Mesenchymal stem cell (in vitro differentiated cells and primary cell): ENCODE data around the gene HTR2B.

Source experiments
- DNase-seq: peaks from one replicate; pipeline ENCODE4 v3.0.0-alpha.2; 2013
- H2AFZ ChIP-seq: one replicate; pipeline ENCODE4 v1.6.1; 2013; ENCODE audit warnings: low read depth, mild to moderate bottlenecking, control low read depth, inconsistent platforms, low read length, moderate library complexity
- H2AK5ac ChIP-seq: 2 replicates; pipeline ENCODE4 v1.6.1; 2013; ENCODE audit warnings: low read length, moderate library complexity, mild to moderate bottlenecking, inconsistent platforms; ENCODE audit not compliant: severe bottlenecking
- H2BK120ac ChIP-seq: one replicate; pipeline ENCODE4 v1.6.1; 2013; ENCODE audit warnings: low read depth, mild to moderate bottlenecking, inconsistent platforms, low read length, moderate library complexity
- H2BK12ac ChIP-seq, 2 experiments: one replicate each; pipeline ENCODE4 v1.6.1; 2013; ENCODE audit warnings: inconsistent platforms in 2 of 2, low read length in 2 of 2, mild to moderate bottlenecking in 2 of 2, moderate library complexity in 2 of 2, control low read depth in 1 of 2
- H2BK15ac ChIP-seq: one replicate; pipeline ENCODE4 v1.6.1; 2013; ENCODE audit warnings: mild to moderate bottlenecking, low read depth, inconsistent platforms; ENCODE audit not compliant: poor library complexity, severe bottlenecking
- H2BK5ac ChIP-seq: 2 replicates; pipeline ENCODE4 v1.6.1; 2013; ENCODE audit warnings: low read depth, mild to moderate bottlenecking, low read length, control low read depth, inconsistent platforms; ENCODE audit not compliant: poor library complexity, severe bottlenecking
- H3K14ac ChIP-seq, 2 experiments: one replicate each; pipeline ENCODE4 v1.6.1; 2013; ENCODE audit warnings: inconsistent platforms in 2 of 2, low read length in 2 of 2, control low read depth in 1 of 2, mild to moderate bottlenecking in 1 of 2, moderate library complexity in 1 of 2
- H3K18ac ChIP-seq, 2 experiments: one replicate each; pipeline ENCODE4 v1.6.1; 2013; ENCODE audit warnings: inconsistent platforms in 2 of 2, low read length in 2 of 2, control low read depth in 1 of 2, low read depth in 1 of 2, mild to moderate bottlenecking in 1 of 2
- H3K23ac ChIP-seq, 2 experiments: one replicate each; pipeline ENCODE4 v1.6.1; 2013; ENCODE audit warnings: inconsistent platforms in 2 of 2, low read length in 2 of 2, mild to moderate bottlenecking in 2 of 2, moderate library complexity in 2 of 2, control low read depth in 1 of 2
- H3K27ac ChIP-seq: 2 replicates; pipeline ENCODE4 v1.5.1; 2013; ENCODE audit warnings: mild to moderate bottlenecking, moderate library complexity, low read length, control low read depth, inconsistent platforms; ENCODE audit not compliant: poor library complexity, severe bottlenecking
- H3K27me3 ChIP-seq, 2 experiments: 2 replicates each; pipeline versions ENCODE4 v1.6.1 to v1.7.0; 2013; ENCODE audit warnings: low read length in 2 of 2, mild to moderate bottlenecking in 2 of 2, moderate library complexity in 2 of 2, control low read depth in 1 of 2, inconsistent platforms in 1 of 2; ENCODE audit not compliant: control insufficient read depth in 1 of 2, insufficient read depth in 1 of 2
- H3K36me3 ChIP-seq, 2 experiments: 2 replicates each; pipeline versions ENCODE4 v1.6.1 to v1.7.0; 2013; ENCODE audit warnings: low read length in 2 of 2, control low read depth in 1 of 2, inconsistent platforms in 1 of 2, low read depth in 1 of 2, mild to moderate bottlenecking in 1 of 2; ENCODE audit not compliant: insufficient read depth in 2 of 2, control insufficient read depth in 1 of 2
- H3K4ac ChIP-seq, 2 experiments: one replicate each; pipeline ENCODE4 v1.6.1; 2013; ENCODE audit warnings: inconsistent platforms in 2 of 2, low read length in 2 of 2, mild to moderate bottlenecking in 2 of 2, moderate library complexity in 2 of 2, control low read depth in 1 of 2, low read depth in 1 of 2
- H3K4me1 ChIP-seq: 2 replicates; pipeline ENCODE4 v1.6.1; 2013; ENCODE audit warnings: low read depth, low read length, control low read depth; ENCODE audit not compliant: control insufficient read depth, insufficient read depth
- H3K4me2 ChIP-seq: 2 replicates; pipeline ENCODE4 v1.6.1; 2013; ENCODE audit warnings: low read length, mild to moderate bottlenecking, inconsistent platforms; ENCODE audit not compliant: poor library complexity, severe bottlenecking
- H3K4me3 ChIP-seq, 2 experiments: 2 replicates each; pipeline versions ENCODE4 v1.5.1 to v1.7.0; 2013; ENCODE audit warnings: low read length in 2 of 2, mild to moderate bottlenecking in 2 of 2, control low read depth in 1 of 2, low read depth in 1 of 2; ENCODE audit not compliant: insufficient read depth in 1 of 2
- H3K79me1 ChIP-seq: replicated peaks from 2 replicates; pipeline ENCODE4 v1.6.1; 2013; ENCODE audit warnings: mild to moderate bottlenecking, control low read depth, low read length, inconsistent platforms; ENCODE audit not compliant: poor library complexity, severe bottlenecking
- H3K9ac ChIP-seq: 2 replicates; pipeline ENCODE4 v1.7.0; 2013; ENCODE audit warnings: mild to moderate bottlenecking, low read length, moderate library complexity
- H3K9me3 ChIP-seq: 2 replicates; pipeline ENCODE4 v1.7.0; 2013; ENCODE audit warnings: mild to moderate bottlenecking, low read length; ENCODE audit not compliant: control insufficient read depth
- H4K8ac ChIP-seq: one replicate; pipeline ENCODE4 v1.6.1; 2013; ENCODE audit warnings: inconsistent platforms, mild to moderate bottlenecking, low read length, moderate library complexity
- H4K91ac ChIP-seq: one replicate; pipeline ENCODE4 v1.6.1; 2013; ENCODE audit warnings: mild to moderate bottlenecking, low read length, inconsistent platforms
- WGBS: methylation state at CpG from one replicate; pipeline ENCODE4 v1.1.7; 2013; ENCODE audit warnings: mixed read lengths; 5-methylcytosine and 5-hydroxymethylcytosine counted together

Gene HTR2B

DNA sequence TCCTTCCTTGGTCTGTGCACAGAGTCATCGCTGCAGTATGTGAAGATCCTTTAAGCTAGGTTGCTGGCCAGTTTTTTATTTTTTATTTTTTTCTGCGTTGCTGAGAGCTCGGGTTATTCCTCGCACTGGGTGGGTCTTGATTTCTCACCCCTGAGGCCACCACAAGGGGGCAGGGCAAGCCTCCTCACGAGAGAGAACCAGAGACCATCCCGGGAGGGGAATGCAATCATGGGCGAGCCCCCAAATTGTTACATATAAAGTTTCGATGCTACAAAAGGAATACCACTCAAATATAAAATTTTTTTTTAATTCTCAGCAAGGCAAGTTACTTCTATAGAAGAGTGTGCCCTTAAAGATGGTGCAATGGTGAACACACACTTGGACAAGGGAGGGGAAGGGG lies 24.9 kb downstream of the HTR2B start:
- no peak overlapping the region for H2AFZ ChIP-seq
- H3K4me1 ChIP-seq: no peaks in the 10 kb centered on the region
- H3K4ac ChIP-seq: no peak overlapping the region
- H3K9me3 ChIP-seq: no peaks in the 10 kb centered on the region
- 98% methylated on average over 4 of the region's 8 CpGs for WGBS
- H2BK15ac ChIP-seq: no peak overlapping the region
- H3K18ac ChIP-seq: no peak overlapping the region
- H2AK5ac ChIP-seq: no peak overlapping the region
- H3K79me1 ChIP-seq: peaks cover 26% of the 10 kb centered on the region
- H3K27me3 ChIP-seq: no peaks in the 10 kb centered on the region
- no peak overlapping the region for H3K9ac ChIP-seq
- H3K27ac ChIP-seq: no peak overlapping the region
- no peak overlapping the region for H2BK12ac ChIP-seq
- no peak overlapping the region for H2BK120ac ChIP-seq
- DNase-seq: no peak
- H3K4me2 ChIP-seq: no peak overlapping the region
- no peak overlapping the region for H3K23ac ChIP-seq
- H4K8ac ChIP-seq: no peak overlapping the region
- H3K14ac ChIP-seq: no peak overlapping the region
- H3K4me3 ChIP-seq: no peak overlapping the region
- no peak overlapping the region for H2BK5ac ChIP-seq
- no peak overlapping the region for H4K91ac ChIP-seq
- peaks cover 27 to 58% of the 10 kb centered on the region in 2 experiments for H3K36me3 ChIP-seq

DNA sequence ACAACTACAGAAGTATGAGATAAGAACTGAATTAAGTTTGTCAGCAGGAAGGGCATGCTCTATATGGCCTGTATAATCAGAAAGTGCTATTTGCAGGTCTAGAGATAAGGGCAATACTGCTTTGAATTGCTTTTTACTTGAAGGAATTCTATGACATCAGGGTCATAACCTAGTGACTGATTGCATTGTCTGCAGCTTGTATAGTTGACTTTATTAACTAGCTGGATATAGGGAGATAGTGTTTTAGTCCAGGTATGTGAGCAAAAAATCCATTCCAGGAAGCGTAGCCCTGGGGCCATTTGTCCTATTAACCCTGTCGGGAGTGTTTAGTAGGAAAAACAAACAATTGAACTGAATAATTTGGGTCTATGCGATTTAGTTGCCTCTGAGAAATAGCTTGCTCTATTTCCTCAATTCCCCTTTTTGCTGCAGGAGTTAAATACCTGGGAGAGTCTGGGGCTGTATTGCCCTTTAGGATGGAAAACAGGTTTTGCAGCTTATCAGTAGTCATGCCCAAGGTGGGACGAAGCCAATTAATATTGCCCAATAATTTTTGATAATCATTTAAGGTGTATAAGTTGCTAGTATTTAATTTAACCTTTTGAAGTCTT lies 30.0 kb downstream of the HTR2B start:
- Histone ChIP-seq H3K36me3 (peaks cover 18 to 86% of the 10 kb centered on the region in 2 experiments), H4K8ac (no peak overlapping the region), H3K27ac (no peak overlapping the region), H3K4me3 (no peak overlapping the region), H2BK5ac (no peak overlapping the region), H2AK5ac (no peak overlapping the region), H2BK12ac (no peak overlapping the region), H4K91ac (no peak overlapping the region), H2BK15ac (no peak overlapping the region), H3K18ac (no peak overlapping the region), H3K27me3 (no peaks in the 10 kb centered on the region), H2AFZ (no peak overlapping the region), H3K79me1 (peaks cover 41% of the 10 kb centered on the region), H3K9ac (no peak overlapping the region), H3K14ac (no peak overlapping the region), H3K4me1 (no peaks in the 10 kb centered on the region), H3K23ac (no peak overlapping the region), H3K9me3 (no peaks in the 10 kb centered on the region), H3K4ac (no peak overlapping the region), H3K4me2 (no peak overlapping the region), H2BK120ac (no peak overlapping the region)
- WGBS: 94% methylated on average over 2 of the region's 4 CpGs
- no peak for DNase-seq

DNA sequence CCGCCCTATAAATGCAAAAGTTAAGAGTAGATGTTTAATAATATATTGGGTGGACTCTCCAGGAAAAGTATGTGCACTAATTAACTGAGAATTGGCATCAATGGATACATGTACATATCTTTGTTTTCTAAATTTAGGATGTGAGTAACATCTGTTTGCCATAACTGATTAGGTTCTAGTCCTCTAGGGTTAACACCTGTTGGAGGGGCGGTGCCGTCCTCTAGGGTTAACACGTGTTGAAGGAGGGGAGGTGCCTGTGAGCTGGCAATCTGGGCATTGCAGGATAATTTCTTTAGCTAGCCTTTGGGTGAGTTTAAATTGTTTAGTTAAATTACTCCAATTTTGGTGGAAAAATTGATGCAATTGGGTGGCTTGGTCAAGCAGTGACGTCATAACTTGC lies 30.9 kb downstream of the HTR2B start:
- no peak for DNase-seq
- H3K36me3 ChIP-seq: peaks cover 16 to 84% of the 10 kb centered on the region in 2 experiments
- no peak overlapping the region for H3K23ac ChIP-seq
- no peak overlapping the region for H2BK15ac ChIP-seq
- no peak overlapping the region for H4K91ac ChIP-seq
- no peak overlapping the region for H3K9ac ChIP-seq
- H3K4me1 ChIP-seq: no peaks in the 10 kb centered on the region
- H3K4me3 ChIP-seq: no peak overlapping the region
- no peak overlapping the region for H2BK12ac ChIP-seq
- no peak overlapping the region for H2AFZ ChIP-seq
- no peak overlapping the region for H4K8ac ChIP-seq
- no peak overlapping the region for H3K14ac ChIP-seq
- 98% methylated on average over 5 of the region's 5 CpGs for WGBS
- peaks cover 35% of the 10 kb centered on the region for H3K79me1 ChIP-seq
- no peaks in the 10 kb centered on the region for H3K27me3 ChIP-seq
- H3K9me3 ChIP-seq: no peaks in the 10 kb centered on the region
- no peak overlapping the region for H2BK120ac ChIP-seq
- H3K27ac ChIP-seq: no peak overlapping the region
- H3K4ac ChIP-seq: no peak overlapping the region
- no peak overlapping the region for H3K4me2 ChIP-seq
- no peak overlapping the region for H2BK5ac ChIP-seq
- no peak overlapping the region for H2AK5ac ChIP-seq
- no peak overlapping the region for H3K18ac ChIP-seq

DNA sequence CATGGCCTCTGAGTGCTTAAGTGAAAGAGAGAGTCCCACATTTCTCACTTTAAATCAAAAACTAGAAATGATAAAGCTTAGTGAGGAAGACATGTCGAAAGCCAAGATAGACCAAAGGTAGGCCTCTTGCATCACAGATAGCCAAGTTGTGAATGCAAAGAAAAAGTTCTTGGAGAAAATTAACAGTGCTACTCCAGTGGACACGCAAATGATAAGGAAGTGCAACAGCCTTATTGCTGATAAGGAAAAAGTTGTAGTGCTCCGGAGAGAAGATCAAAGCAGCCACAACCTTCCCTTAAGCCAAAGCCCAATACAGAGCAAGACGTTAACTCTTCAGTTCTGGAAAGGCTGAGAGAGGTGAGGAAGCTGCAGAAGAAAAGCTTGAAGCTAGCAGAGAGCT lies 36.1 kb downstream of the HTR2B start:
- no peak overlapping the region for H3K23ac ChIP-seq
- no peak overlapping the region for H2BK12ac ChIP-seq
- no peak overlapping the region for H3K14ac ChIP-seq
- H3K4me3 ChIP-seq: no peak overlapping the region
- H2AK5ac ChIP-seq: no peak overlapping the region
- H3K18ac ChIP-seq: no peak overlapping the region
- no peaks in the 10 kb centered on the region for H3K27me3 ChIP-seq
- peaks cover 24% of the 10 kb centered on the region for H3K79me1 ChIP-seq
- 59% methylated on average over 4 of the region's 4 CpGs for WGBS
- no peak overlapping the region for H3K27ac ChIP-seq
- peaks cover 30 to 95% of the 10 kb centered on the region in 2 experiments for H3K36me3 ChIP-seq
- no peak overlapping the region for H2BK5ac ChIP-seq
- no peak overlapping the region for H4K91ac ChIP-seq
- H4K8ac ChIP-seq: no peak overlapping the region
- H3K4me2 ChIP-seq: no peak overlapping the region
- no peak overlapping the region for H3K4ac ChIP-seq
- no peak overlapping the region for H2BK120ac ChIP-seq
- no peak overlapping the region for H2AFZ ChIP-seq
- no peaks in the 10 kb centered on the region for H3K9me3 ChIP-seq
- no peak overlapping the region for H3K9ac ChIP-seq
- no peaks in the 10 kb centered on the region for H3K4me1 ChIP-seq
- H2BK15ac ChIP-seq: no peak overlapping the region
- DNase-seq: no peak
